Measurements from ENCODE around the gene CYTH3. TPM values are rescaled to one million over a fixed set of nuclear protein-coding genes. Genes with fewer than 3 reads are reported as not detected.

The CYTH3 gene
- total and polyA plus RNA-seq, 9 donors, result 14.8 to 29.6 (median 18.9) TPM

- no peak for DNase-seq
- intact Hi-C loops (cut with DNase I), result no loop called here
Measured at GRCh38 chr7:6146666-6147065, 125.8 kb downstream of the CYTH3 start.

GRCh38 chr7:6143997-6144396 is 128.4 kb downstream of the CYTH3 start:
- intact Hi-C loops (cut with DNase I), result no loop called here
- no peak for DNase-seq
- no peak overlapping the region for H3K27ac ChIP-seq
- H3K27me3 ChIP-seq, result no peaks in the 10 kb centered on the region
- H3K4me3 ChIP-seq, result no peak overlapping the region
- 83 to 84% (median 84%) methylated on average over 8 of the region's 8 CpGs for WGBS, 3 donors
- TF ChIP-seq EP300 (IDR thresholded peaks at IDR 0.05) (no peak), POLR2A (IDR thresholded peaks at IDR 0.05) (no peak)
- TF ChIP-seq, protein P1, sequence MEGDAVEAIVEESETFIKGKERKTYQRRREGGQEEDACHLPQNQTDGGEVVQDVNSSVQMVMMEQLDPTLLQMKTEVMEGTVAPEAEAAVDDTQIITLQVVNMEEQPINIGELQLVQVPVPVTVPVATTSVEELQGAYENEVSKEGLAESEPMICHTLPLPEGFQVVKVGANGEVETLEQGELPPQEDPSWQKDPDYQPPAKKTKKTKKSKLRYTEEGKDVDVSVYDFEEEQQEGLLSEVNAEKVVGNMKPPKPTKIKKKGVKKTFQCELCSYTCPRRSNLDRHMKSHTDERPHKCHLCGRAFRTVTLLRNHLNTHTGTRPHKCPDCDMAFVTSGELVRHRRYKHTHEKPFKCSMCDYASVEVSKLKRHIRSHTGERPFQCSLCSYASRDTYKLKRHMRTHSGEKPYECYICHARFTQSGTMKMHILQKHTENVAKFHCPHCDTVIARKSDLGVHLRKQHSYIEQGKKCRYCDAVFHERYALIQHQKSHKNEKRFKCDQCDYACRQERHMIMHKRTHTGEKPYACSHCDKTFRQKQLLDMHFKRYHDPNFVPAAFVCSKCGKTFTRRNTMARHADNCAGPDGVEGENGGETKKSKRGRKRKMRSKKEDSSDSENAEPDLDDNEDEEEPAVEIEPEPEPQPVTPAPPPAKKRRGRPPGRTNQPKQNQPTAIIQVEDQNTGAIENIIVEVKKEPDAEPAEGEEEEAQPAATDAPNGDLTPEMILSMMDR (IDR thresholded peaks at IDR 0.05), result no peak
- H3K36me3 ChIP-seq, result no peaks in the 10 kb centered on the region
- no peaks in the 10 kb centered on the region for H3K9me3 ChIP-seq
- no peaks in the 10 kb centered on the region for H3K4me1 ChIP-seq (ENCODE audit: insufficient read depth)

More at GRCh38 chr7:6146666-6147065, 125.8 kb downstream of the CYTH3 start:
- WGBS, 3 donors, result 93 to 97% (median 96%) methylated on average over 8 of the region's 8 CpGs
- TF ChIP-seq, protein P1 (IDR thresholded peaks at IDR 0.05), result no peak
- no peak for TF ChIP-seq EP300 (IDR thresholded peaks at IDR 0.05)
- TF ChIP-seq POLR2A (IDR thresholded peaks at IDR 0.05), result no peak
- H3K36me3 ChIP-seq, result no peaks in the 10 kb centered on the region
- H3K9me3 ChIP-seq, result no peaks in the 10 kb centered on the region
- no peak overlapping the region for H3K4me3 ChIP-seq
- H3K27ac ChIP-seq, result no peak overlapping the region
- no peaks in the 10 kb centered on the region for H3K27me3 ChIP-seq
- no peaks in the 10 kb centered on the region for H3K4me1 ChIP-seq (ENCODE audit: insufficient read depth)

DNA sequence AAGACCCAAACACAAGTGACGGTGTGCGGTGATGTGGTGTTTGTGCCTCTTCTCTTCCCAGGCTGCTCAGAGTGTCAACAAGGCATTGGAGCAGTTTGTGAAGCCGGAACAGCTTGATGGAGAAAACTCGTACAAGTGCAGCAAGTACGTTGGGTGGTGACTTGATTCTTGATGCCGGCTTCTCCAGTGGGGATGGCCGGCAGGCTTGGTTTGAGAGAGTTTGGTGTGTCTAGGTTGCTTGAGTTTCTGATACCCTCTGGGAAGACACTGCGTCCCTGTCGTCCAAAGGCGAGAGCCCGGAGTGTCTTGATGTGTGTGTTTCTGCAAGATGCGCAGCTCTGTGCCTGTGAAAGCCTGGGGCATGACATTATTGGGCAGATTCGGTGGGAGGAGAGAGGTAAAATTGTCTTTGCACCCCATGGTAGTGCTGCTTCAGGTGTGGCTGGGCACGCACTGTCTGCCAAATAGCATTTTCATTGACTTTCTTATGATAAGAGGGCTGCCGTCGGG is 129.5 kb downstream of the CYTH3 start:
- intact Hi-C loops (cut with DNase I), result no loop called here
- H3K27me3 ChIP-seq, result no peaks in the 10 kb centered on the region
- no peak overlapping the region for H3K4me3 ChIP-seq
- WGBS, 3 donors, result 92 to 95% (median 93%) methylated on average over 16 of the region's 16 CpGs
- H3K27ac ChIP-seq, result no peak overlapping the region
- H3K4me1 ChIP-seq (ENCODE audit: insufficient read depth), result no peaks in the 10 kb centered on the region
- no peaks in the 10 kb centered on the region for H3K9me3 ChIP-seq
- no peaks in the 10 kb centered on the region for H3K36me3 ChIP-seq
- TF ChIP-seq EP300 (IDR thresholded peaks at IDR 0.05) (no peak), POLR2A (IDR thresholded peaks at IDR 0.05) (no peak)
- TF ChIP-seq, protein P1 (IDR thresholded peaks at IDR 0.05), result no peak
- no peak for DNase-seq

DNA sequence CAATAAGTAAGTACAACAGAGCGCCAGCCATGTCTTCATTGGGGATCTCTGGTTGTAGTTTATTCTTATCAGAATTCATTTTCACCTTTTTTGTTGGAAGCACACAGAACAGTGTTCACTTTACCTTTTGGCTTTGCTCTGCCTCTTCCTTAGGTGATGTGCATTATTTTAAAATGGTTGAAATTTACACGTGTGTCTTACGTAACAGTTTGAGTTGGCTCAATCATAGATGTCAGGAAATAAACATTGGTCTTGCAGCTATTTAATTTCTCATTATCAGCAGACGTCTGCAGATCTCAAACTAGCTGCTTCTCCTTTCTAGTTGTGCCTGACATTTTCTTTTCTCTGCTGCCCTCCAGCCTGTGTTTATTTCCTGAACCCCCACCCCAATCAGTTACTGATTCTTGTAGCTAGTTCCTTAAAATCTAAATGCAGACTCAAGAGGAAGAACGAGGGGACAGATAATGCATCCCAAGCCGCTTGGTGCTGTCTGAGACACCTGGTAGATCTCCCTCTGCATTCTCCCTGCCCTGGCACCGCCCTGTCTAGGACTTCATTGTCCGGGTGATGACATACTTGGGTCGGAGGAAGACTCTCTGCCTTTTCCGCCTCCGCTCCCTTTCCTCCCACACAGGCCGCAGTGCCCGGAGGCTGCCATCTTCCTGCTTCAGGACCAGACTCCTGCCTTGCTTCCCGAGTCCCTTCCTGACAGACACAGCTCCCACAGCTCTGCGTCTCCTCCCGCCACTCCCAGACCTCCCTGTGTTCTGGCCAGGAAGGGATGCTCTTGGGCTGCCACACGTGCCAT is 133.0 kb downstream of the CYTH3 start:
- Histone ChIP-seq H3K36me3 (no peaks in the 10 kb centered on the region), H3K27me3 (no peaks in the 10 kb centered on the region), H3K27ac (no peak overlapping the region), H3K9me3 (no peaks in the 10 kb centered on the region), H3K4me3 (no peak overlapping the region), H3K4me1 (ENCODE audit: insufficient read depth) (no peaks in the 10 kb centered on the region)
- DNase-seq, result no peak
- TF ChIP-seq, protein P1 (IDR thresholded peaks at IDR 0.05), result no peak
- no peak for TF ChIP-seq POLR2A (IDR thresholded peaks at IDR 0.05)
- TF ChIP-seq EP300 (IDR thresholded peaks at IDR 0.05), result no peak
- intact Hi-C loops (cut with DNase I), result no loop called here
- WGBS, 3 donors, result 82 to 85% (median 83%) methylated on average over 17 of the region's 17 CpGs

All from ovary (tissue), 9 donors.